GM19324 (cell line): ENCODE data around the gene NUDT1.
A peak's percentile ranks its signal among the peaks of the same experiment; 100 is the strongest.

ENCODE experiments used
- ATAC-seq: cut with Tn5 transposase; IDR thresholded peaks from one replicate; pipeline ENCODE4 v1.9.1; 2021; ENCODE audit warnings: mild to moderate bottlenecking, moderate library complexity; ENCODE audit not compliant: unreplicated experiment, low FRiP score

NUDT1 gene

GRCh38 chr7:2222516-2222915 lies 19.5 kb upstream of the NUDT1 start:
- ATAC-seq: no peak

- ATAC-seq: no peak
These were observed 18.7 kb upstream of the NUDT1 start for GRCh38 chr7:2223321-2223720.

DNA sequence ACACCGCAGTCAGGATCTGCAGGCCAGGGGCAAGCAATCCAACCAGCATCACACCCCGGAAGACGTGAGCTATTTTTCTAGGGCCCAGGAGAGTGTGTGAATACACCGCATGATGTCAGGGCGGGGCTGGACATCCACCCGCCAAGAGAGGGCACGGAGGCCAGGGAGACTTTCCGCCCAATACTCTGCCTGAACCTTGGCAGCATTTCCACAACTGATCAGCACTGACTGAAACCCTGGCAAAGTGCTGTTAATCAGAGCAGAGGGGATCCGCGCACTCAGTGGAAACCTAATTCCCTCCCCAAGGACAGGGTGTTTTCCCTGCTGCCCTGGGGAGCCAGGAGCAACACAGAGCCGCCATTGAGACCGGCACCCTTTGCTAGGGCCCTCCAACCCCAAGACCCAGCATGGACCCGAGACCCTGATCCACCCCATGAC lies 17.5 kb upstream of the NUDT1 start:
- ATAC-seq: no peak

GRCh38 chr7:2224934-2225333 lies 17.1 kb upstream of the NUDT1 start:
- no peak for ATAC-seq

- ATAC-seq: no peak
These were observed 16.7 kb upstream of the NUDT1 start for GRCh38 chr7:2225336-2225735.

GRCh38 chr7:2225830-2226229 lies 16.2 kb upstream of the NUDT1 start:
- ATAC-seq: no peak

DNA sequence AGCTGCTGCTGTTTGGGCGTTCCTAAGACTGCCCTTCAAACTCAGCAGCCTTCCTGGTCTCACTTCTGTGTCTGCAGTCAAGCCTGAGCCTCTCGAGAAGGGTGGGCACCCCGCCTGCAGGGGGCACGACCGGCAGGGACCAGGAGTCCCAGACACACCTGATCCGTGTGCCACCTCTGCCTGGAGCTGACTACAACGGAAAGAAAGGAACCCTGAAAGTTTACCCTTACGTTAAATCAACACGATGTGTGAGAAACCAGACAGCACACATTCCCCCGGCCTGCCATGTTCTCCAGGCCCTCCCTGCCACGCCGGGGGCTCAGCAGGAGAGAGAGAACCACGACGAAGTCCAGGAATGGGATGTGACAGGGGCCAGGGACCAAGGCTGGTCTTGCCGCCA lies 14.3 kb upstream of the NUDT1 start:
- ATAC-seq: no peak

- no peak for ATAC-seq
These were observed 13.1 kb upstream of the NUDT1 start for GRCh38 chr7:2228921-2229320.

DNA sequence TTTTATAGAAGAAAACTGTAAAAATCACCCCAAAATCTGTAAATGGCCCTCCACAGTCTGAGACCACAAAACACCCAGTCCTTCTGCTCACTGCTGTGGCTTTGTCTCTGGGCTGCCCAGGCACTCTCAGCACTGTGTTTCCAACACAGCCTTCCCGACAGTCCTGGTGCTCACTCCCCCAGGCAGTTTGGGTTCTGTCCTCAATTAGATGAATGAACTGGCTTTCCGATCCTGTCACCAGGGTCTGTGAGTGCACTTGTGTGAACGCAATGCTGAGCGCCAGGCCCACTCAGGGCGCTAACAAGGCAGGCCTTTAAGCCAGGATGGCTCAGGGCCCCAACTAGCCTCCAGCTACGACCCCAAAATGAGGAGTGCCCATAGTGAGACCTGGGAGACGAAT lies 12.6 kb upstream of the NUDT1 start:
- no peak for ATAC-seq

- ATAC-seq: no peak
These were observed 11.8 kb upstream of the NUDT1 start for GRCh38 chr7:2230226-2230625.

GRCh38 chr7:2230882-2231281 lies 11.1 kb upstream of the NUDT1 start:
- ATAC-seq: no peak

GRCh38 chr7:2231992-2232765 lies 9.8 kb upstream of the NUDT1 start:
- peak; percentile 35 for ATAC-seq

GRCh38 chr7:2232766-2233520 lies 9.1 kb upstream of the NUDT1 start, which contains the start of gene MAD1L1:
MAD1L1 (minus strand) TSS chr7:2232945; CDS start chr7:2230133, 2,812 bp downstream.
- peak; percentile 72 for ATAC-seq

GRCh38 chr7:2233926-2234325 lies 8.1 kb upstream of the NUDT1 start:
- ATAC-seq: no peak

DNA sequence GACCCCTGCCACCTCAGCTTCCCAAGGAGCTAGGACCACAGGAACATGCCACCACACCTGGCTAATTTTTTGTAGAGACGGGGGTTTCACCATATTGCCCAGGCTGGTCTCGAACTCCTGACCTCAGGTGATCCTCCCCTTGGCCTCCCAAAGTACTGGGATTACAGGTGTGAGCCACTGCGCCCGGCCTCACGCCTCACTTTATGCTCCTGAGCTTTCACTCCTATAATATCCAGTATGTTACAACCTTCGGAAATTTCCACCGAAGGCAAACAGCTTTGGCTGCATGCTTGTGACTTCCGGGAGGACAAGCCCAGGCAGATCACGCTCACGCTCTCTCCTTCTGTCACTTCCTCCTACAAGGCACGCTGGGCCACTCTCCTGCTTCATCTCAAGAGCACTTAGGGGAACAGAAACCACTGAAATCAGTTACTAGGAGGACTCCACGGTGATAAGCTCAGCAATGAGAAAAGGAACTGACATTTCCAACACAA lies 4.9 kb upstream of the NUDT1 start:
- ATAC-seq: peak; percentile 60

GRCh38 chr7:2239242-2239641 lies 2.8 kb upstream of the NUDT1 start:
- no peak for ATAC-seq

DNA sequence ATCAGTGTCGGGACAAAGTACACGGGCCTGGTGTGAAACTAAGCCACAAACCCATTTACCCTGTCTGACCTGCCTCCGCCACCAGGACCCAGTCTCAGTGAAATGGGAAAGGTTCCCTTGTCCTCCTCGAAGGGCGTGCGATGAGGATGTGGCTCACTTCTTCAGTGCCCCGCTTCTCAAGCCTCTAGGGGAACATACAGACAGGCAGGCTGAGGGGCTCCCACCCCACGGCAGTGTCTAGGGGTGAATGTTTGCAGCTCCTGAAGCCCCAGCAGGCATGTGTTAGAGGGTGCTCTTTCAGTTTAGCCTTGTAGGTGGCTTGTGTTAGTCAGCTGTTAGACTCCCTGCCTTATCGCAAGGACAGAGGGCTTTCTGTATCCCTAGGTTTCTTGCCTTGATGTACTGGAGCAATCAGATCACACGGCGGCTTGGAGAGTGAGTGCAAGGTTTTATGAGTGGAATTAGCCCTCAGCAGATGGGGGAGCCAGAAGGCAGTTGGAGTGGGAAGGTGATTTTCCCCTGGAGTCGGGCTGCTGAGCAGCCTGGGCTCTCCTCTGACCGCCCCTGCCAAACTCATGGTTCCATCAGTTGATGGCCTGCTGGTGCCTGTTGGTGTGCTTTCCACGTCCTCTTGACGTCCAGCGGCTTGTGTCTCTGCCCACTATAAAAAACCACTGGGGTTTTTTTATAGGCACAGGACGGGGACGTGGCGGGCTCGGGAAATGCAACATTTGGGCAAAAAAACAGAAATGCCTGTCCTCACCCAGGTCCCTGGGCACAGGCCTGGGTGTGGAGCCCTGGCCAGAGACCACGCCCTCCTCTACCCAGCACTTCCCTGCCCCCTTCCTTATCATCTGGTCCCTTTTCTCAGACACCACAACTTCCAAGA lies 759 bp downstream of the NUDT1 start:
- ATAC-seq: no peak

DNA sequence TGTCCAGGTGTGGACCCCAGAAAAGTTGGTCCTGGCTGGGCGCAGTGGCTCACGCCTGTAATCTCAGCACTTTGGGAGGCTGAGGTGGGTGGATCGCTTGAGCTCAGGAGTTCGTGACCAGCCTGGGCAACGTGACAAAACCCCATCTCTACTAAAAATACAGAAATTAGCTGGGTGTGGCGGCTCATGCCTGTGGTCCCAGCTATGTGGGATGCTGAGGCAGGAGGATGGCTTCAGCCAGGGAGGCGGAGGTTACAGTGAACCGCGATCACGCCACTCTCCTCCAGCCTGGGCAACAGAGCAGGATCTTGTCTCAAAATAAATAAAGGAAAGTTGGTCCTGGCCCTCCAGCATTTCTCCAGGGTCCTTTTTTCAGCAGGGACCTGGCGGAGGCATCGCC lies 1.4 kb downstream of the NUDT1 start:
- no peak for ATAC-seq

DNA sequence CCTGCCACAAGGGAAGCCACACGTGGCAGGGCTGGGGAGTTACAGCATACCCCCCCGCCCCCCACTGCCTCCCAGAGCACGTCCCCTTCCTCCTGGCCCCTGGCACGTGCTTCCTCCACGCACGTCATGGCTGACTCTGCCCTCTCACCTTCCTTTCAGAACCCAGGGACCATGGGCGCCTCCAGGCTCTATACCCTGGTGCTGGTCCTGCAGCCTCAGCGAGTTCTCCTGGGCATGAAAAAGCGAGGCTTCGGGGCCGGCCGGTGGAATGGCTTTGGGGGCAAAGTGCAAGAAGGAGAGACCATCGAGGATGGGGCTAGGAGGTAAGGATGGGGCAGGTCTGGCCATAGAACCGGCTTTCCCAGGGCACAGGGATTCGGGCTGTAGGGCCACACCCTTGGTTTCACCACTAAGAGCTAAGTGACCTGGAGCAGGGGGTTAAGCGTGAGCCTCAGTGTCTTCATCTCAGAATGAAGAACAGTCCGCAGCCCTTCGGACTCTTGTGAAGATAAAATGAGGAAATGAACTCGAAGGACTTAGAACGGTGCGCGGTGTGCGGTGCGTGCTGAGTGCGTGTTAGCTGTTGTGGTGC lies 2.5 kb downstream of the NUDT1 start:
- no peak for ATAC-seq
